Epithelial cell of proximal tubule (primary cell): ENCODE results near the gene METTL16. TPM values are rescaled to one million over a fixed set of nuclear protein-coding genes. Genes with fewer than 3 reads are reported as not detected.

ENCODE experiments used
- DNase-seq: peaks from one replicate; pipeline ENCODE4 v3.0.0-alpha.2; 2011; ENCODE audit warnings: low read depth
- H3K4me3 ChIP-seq: 2 replicates; pipeline ENCODE4 v1.5.1; 2011; ENCODE audit warnings: low read depth, mild to moderate bottlenecking, low read length
- total RNA-seq: library from RNA; depleted of rRNA; stranded (reverse); fragments of >200 nt; gene quantifications from 2 replicates; pipeline ENCODE4 v1.2.3, GENCODE V29; 2015
- TF ChIP-seq, protein P1 (sequence below): conservative IDR thresholded peaks from 2 replicates; pipeline ENCODE4 v1.5.1; 2012; ENCODE audit warnings: low read depth, mild to moderate bottlenecking, low read length

The METTL16 gene
- total RNA-seq, 1 donor from 2014 or later = 18.0 TPM

DNA sequence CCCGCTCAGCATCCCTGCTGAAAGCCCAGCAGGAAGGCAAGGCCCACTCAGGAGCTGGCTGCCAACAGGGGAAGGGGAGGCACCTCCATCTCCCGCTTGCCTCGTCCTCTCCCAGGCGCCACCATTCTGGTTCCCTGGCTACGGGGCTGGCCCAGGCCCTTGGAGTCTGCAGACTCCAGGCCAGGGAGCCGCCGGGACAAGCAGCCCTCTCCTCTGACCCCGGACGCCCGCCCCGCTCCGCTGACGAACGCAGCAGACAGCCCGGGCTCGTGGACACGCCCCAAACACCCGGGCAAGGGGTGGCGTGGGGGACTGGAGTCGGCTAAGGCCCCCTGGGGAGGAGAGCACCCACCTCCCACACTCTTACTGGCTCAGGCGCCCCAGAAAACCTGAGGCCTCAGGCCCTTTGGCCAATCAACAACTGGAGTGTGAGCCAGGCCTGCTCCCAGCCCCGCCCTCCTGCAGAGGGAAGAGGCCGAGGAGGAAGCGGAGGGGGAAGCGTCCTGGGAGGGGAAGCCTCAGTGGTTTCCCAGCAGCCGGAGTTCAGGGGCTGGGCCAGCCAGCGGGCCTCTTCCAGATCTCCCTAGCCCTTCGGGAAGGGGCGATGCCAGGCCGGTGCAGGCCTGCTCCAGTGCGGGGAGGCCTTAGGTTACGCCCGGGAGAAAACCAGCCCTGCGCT, 115.0 kb downstream of the METTL16 start:
- no peak for DNase-seq
- TF ChIP-seq, protein P1, sequence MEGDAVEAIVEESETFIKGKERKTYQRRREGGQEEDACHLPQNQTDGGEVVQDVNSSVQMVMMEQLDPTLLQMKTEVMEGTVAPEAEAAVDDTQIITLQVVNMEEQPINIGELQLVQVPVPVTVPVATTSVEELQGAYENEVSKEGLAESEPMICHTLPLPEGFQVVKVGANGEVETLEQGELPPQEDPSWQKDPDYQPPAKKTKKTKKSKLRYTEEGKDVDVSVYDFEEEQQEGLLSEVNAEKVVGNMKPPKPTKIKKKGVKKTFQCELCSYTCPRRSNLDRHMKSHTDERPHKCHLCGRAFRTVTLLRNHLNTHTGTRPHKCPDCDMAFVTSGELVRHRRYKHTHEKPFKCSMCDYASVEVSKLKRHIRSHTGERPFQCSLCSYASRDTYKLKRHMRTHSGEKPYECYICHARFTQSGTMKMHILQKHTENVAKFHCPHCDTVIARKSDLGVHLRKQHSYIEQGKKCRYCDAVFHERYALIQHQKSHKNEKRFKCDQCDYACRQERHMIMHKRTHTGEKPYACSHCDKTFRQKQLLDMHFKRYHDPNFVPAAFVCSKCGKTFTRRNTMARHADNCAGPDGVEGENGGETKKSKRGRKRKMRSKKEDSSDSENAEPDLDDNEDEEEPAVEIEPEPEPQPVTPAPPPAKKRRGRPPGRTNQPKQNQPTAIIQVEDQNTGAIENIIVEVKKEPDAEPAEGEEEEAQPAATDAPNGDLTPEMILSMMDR = no peak
- peak overlapping the region; percentile 45 for H3K4me3 ChIP-seq

DNA sequence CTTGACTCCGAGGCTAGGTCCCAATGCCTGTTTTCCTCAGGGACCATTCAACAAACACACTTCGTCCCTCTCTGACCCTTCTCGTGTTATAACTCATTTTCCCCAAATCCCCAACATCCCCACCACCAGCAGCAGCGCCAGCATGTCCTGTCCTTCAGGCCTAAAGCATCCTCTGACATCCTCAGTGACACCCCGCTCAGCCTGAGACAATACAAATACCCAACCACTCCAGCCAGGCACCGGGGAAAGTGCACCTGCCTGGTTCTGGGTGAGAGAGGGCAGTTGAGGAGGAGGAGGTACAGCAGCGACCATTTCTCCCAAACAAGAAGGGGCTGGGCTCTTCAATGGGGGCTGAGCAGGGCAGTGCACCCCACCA, 115.5 kb downstream of the METTL16 start:
- peak overlapping the region; percentile 45 for H3K4me3 ChIP-seq
- no peak for DNase-seq
- TF ChIP-seq, protein P1 = no peak

DNA sequence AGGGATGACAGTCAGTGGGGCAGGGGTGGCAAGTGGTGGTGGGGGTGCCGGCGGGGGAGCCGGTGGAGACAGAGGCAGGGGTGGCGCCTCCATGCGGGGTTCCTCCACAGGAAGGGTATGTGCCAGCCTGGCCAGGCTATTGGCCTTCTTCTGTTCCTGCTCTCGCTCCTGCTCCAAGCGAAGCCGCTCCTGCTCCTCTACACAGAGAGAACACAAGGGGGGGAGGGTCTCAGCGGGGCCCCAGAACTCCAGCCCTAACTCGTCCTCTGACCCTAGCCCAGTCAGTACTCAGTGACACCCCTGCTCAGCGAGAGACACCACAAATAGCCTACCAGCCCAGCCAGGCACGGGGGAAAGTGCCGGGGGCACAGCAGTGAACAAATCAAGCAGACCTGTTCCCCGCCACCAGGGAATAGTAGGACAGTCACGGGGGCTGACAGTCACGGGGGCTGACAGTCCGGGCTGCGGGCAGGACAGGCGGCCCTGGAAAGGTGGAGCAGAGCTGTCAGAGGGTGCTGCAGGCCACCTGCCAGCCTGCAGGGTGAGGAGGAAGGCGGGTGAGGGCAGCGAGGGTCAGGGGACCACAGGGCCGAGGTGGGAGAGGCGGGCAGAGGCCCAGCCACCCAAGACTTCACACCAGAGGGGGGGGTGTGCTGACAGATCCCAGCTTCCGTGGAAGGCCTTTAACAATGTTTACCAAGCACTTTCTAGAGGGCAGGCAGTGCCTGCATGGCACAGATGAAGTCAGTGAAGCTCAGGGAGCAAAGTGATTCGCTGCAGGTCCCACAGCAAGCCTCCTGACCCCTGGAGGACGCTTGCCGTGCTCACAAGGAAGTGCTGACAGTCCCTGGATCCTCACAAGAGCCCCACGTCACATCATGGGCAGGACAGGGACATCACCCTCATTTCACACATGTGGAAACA, 116.2 kb downstream of the METTL16 start:
- no peak overlapping the region for H3K4me3 ChIP-seq
- TF ChIP-seq, protein P1 = peak; percentile 29
- DNase-seq = no peak

DNA sequence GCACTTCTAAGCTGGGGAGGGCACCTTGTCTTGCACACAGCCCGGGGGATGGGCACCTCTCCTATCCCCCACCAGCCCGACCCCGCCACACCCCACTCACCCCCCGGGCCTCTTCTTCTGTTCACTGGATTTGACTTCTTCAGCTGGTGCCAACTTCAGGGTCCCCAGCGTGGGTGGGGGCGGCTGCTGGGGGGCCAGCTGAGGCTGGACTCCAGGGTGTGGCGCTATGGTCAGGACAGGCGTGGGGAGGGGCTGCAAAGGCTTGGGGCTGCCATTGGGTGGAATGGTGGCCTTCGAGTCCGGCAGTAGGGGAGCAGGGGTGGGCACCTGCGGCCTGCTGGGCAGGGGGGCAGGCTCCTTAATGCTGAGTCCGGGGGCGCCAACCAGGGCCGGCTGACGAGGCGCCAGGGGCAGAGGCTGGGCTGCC, 116.9 kb downstream of the METTL16 start:
- DNase-seq = no peak
- TF ChIP-seq, protein P1 = no peak
- H3K4me3 ChIP-seq = no peak overlapping the region

DNA sequence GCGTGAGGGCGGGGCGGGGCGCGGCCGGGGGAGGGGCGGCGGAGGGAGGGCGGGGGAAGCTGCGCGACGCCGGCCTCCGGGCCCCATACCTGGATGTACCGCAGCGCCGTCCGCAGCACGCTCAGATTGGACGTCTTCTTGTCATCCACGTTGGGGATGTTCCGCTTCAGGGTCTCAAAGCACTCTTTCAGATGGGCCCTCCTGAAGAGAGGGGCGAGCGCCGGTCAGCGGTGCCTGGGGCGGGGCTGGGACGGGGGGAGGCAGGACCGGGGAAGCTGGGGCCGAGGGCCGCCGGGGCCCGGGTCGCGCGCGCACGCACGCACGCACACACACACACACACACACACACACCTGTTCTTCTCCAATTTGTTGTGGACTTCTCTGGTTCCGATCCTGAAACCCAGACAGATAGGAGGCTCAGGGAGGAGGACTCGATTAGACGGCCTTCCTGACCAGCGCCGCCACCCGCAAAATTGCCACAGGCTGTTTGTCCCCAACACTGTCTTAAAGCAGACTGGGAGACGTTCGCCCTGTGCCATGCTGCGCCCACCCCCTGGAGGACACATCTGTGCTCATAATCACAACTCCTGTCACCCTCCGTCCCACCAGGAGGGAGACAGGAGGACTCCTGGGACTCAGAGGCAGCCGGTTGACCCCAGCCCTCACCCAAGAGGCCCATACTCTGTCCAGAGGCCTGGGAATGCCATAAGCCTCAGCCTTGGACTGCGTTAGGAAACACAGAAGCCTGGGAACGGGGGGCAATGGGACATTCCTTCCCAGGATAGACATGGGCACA, 117.5 kb downstream of the METTL16 start:
- peak overlapping the region; percentile 11 for H3K4me3 ChIP-seq
- TF ChIP-seq, protein P1 = no peak
- no peak for DNase-seq

DNA sequence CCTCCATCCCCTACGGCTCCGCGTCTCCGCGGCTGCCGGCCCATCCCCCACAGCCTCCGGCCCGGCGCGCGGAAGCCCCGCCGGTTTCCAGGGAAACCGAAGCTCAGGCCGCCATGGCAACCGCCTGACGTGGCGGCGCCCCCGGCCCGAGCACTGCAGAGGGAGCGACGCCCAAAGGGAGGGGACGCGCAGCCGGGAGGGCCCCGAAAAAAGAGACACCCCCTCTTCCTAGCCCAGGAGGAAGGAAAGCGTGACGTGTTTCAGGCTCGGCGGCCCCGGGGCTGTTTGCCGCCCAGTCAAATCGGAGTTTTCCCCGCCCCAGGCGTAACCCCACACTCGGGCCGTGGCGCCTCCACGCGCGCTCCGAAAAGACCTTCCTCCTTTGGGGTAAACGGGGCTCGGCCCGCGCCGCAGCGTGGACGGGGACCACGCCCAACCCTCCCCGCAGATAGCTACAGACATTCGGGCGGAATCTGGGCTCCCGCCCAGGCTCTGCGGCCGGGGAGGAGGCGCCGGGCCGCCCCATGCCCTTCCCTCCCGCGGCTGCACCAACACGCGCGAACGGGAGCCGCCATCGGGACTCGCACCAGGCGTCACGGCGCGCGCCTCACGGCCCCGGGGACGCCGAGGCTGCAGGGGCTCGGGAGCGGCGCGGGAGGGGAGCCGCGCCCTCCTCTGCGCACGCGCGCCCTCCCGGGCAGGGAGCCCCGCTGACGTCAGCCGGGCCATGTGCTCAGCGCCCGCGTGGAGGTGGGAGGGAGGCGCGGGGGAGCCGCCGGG, 118.3 kb downstream of the METTL16 start:
- TF ChIP-seq, protein P1 = no peak
- peak overlapping the region; percentile 69 for H3K4me3 ChIP-seq
- DNase-seq = no peak
